Smooth muscle cell (in vitro differentiated cells): ENCODE data around the gene TMEM198. TPM values are rescaled to one million over a fixed set of nuclear protein-coding genes. Genes with fewer than 3 reads are reported as not detected.

ENCODE experiments used
- DNase-seq: peaks from one replicate; lab custom pipeline; 2025; ENCODE audit not compliant: unreplicated experiment; lab: John Stamatoyannopoulos, UW
- H2AFZ ChIP-seq: fragments of 200-600 bp; sonication (generic); 2 replicates; pipeline ENCODE4 v1.6.0; 2016; ENCODE audit warnings: antibody characterized with exemption, low read depth, mild to moderate bottlenecking
- H3F3A ChIP-seq: fragments of 200-600 bp; sonication (generic); 2 replicates; pipeline ENCODE4 v1.6.0; 2017; ENCODE audit warnings: antibody characterized with exemption, low read depth
- H3K27ac ChIP-seq: fragments of 200-600 bp; sonication (generic); 2 replicates; pipeline ENCODE4 v1.5.1; 2016; ENCODE audit warnings: low read depth, mild to moderate bottlenecking
- H3K27me3 ChIP-seq: fragments of 200-600 bp; sonication (generic); 2 replicates; pipeline ENCODE4 v1.6.1; 2016; ENCODE audit warnings: low read depth, mild to moderate bottlenecking
- H3K36me3 ChIP-seq: fragments of 200-600 bp; sonication (generic); 2 replicates; pipeline ENCODE4 v1.5.1; 2016; ENCODE audit warnings: low read depth
- H3K4me1 ChIP-seq: fragments of 200-600 bp; sonication (generic); 2 replicates; pipeline ENCODE4 v1.5.1; 2016; ENCODE audit warnings: low read depth
- H3K4me2 ChIP-seq: fragments of 200-600 bp; sonication (generic); 2 replicates; pipeline ENCODE4 v1.6.0; 2016; ENCODE audit warnings: mild to moderate bottlenecking
- H3K4me3 ChIP-seq: fragments of 200-600 bp; sonication (generic); 2 replicates; pipeline ENCODE4 v1.5.1; 2016; ENCODE audit warnings: mild to moderate bottlenecking
- H3K79me2 ChIP-seq: fragments of 200-600 bp; sonication (generic); 2 replicates; pipeline ENCODE4 v1.6.0; 2016; ENCODE audit warnings: low read depth, mild to moderate bottlenecking
- H3K9ac ChIP-seq: fragments of 200-600 bp; sonication (generic); 2 replicates; pipeline ENCODE4 v1.6.0; 2016; ENCODE audit warnings: low read depth
- H3K9me3 ChIP-seq: fragments of 200-600 bp; sonication (generic); replicated peaks from 2 replicates; pipeline ENCODE4 v1.5.1; 2016; ENCODE audit warnings: low read depth
- H4K20me1 ChIP-seq: fragments of 200-600 bp; sonication (generic); 2 replicates; pipeline ENCODE4 v1.6.0; 2016; ENCODE audit warnings: low read depth
- WGBS: methylation state at CpG from one replicate; pipeline ENCODE4 v1.1.7; 2016; ENCODE audit warnings: low lambda C conversion rate; 5-methylcytosine and 5-hydroxymethylcytosine counted together
- polyA plus RNA-seq: library from polyadenylated mRNA; unstranded; fragments of >200 nt; fragmentation: Nextera tagmentation; extraction: Ambion mirVana; gene quantifications from 2 replicates; pipeline ENCODE4 v1.2.1, GENCODE V29; 2016
- total RNA-seq: library from RNA; depleted of rRNA; stranded (reverse); fragments of >200 nt; gene quantifications from 2 replicates; pipeline ENCODE4 v1.2.3, GENCODE V29; 2014
- TF ChIP-seq, protein P1 (sequence below): fragments of 200-600 bp; sonication (generic); IDR thresholded peaks from 2 replicates; pipeline ENCODE4 v1.5.1; 2017; ENCODE audit warnings: borderline replicate concordance, mild to moderate bottlenecking, antibody characterized with exemption; ENCODE audit not compliant: insufficient read depth, poor library complexity, severe bottlenecking

Gene TMEM198
- total and polyA plus RNA-seq, 2 experiments from 2014 or later, result 3.3 to 6.9 TPM

- TF ChIP-seq, protein P1, sequence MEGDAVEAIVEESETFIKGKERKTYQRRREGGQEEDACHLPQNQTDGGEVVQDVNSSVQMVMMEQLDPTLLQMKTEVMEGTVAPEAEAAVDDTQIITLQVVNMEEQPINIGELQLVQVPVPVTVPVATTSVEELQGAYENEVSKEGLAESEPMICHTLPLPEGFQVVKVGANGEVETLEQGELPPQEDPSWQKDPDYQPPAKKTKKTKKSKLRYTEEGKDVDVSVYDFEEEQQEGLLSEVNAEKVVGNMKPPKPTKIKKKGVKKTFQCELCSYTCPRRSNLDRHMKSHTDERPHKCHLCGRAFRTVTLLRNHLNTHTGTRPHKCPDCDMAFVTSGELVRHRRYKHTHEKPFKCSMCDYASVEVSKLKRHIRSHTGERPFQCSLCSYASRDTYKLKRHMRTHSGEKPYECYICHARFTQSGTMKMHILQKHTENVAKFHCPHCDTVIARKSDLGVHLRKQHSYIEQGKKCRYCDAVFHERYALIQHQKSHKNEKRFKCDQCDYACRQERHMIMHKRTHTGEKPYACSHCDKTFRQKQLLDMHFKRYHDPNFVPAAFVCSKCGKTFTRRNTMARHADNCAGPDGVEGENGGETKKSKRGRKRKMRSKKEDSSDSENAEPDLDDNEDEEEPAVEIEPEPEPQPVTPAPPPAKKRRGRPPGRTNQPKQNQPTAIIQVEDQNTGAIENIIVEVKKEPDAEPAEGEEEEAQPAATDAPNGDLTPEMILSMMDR, result no peak
- Histone ChIP-seq H3F3A (no peaks in the 10 kb centered on the region), H3K27me3 (peaks cover 16% of the 10 kb centered on the region), H3K4me2 (peak within 1 kb of the TSS; percentile 89), H3K36me3 (no peaks in the 10 kb centered on the region), H4K20me1 (no peaks in the 10 kb centered on the region), H2AFZ (peak within 1 kb of the TSS; percentile 67), H3K9me3 (no peaks in the 10 kb centered on the region), H3K27ac (peak within 1 kb of the TSS; percentile 73), H3K4me3 (peak within 1 kb of the TSS; percentile 73), H3K79me2 (peaks cover 4% of the 10 kb centered on the region), H3K9ac (peak within 1 kb of the TSS; percentile 96), H3K4me1 (peaks cover 13% of the 10 kb centered on the region)
- DNase-seq, result peak; percentile 78
- WGBS, result under 1% methylated on average over 43 of the region's 49 CpGs
Measured at GRCh38 chr2:219498280-219499057, 45.4 kb upstream of the TMEM198 start, which contains the start of gene GMPPA. TSS of gene GMPPA (plus strand) at chr2:219498891. CDS start at chr2:219499976, 1,085 bp downstream.

DNA sequence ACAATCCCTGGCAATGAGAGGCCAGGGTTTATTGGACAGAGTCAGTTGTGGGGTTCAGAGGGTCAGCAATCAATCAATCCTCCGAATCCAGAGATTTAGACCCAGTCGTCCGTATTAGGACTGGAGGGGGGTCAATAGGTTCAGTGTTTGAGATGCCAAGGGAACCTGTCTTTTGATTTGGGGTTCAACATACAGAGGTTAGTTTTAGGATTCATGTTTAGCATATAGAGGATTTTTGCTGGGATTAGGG lies 44.8 kb upstream of the TMEM198 start:
- Histone ChIP-seq H3K9ac (peak overlapping the region; percentile 96), H2AFZ (no peak overlapping the region), H3K4me1 (peaks cover 13% of the 10 kb centered on the region), H3K27me3 (peaks cover 16% of the 10 kb centered on the region), H3K4me3 (peak overlapping the region; percentile 73), H3K4me2 (peak overlapping the region; percentile 89), H3K27ac (peak overlapping the region; percentile 73), H3K9me3 (no peaks in the 10 kb centered on the region), H3F3A (no peaks in the 10 kb centered on the region), H3K79me2 (peaks cover 4% of the 10 kb centered on the region), H3K36me3 (no peaks in the 10 kb centered on the region), H4K20me1 (no peaks in the 10 kb centered on the region)
- no peak for DNase-seq
- TF ChIP-seq, protein P1, result no peak
- WGBS, result 2% methylated on average over 3 of the region's 3 CpGs

GRCh38 chr2:219499555-219499954 lies 44.3 kb upstream of the TMEM198 start:
- 85% methylated on average over 1 of the region's 1 CpG for WGBS
- no peak overlapping the region for H3K27ac ChIP-seq
- H3K4me2 ChIP-seq, result peak overlapping the region; percentile 89
- peaks cover 13% of the 10 kb centered on the region for H3K4me1 ChIP-seq
- H3K9ac ChIP-seq, result peak overlapping the region; percentile 96
- TF ChIP-seq, protein P1, result no peak
- no peaks in the 10 kb centered on the region for H3K9me3 ChIP-seq
- H2AFZ ChIP-seq, result no peak overlapping the region
- no peaks in the 10 kb centered on the region for H4K20me1 ChIP-seq
- H3K27me3 ChIP-seq, result peaks cover 15% of the 10 kb centered on the region
- no peaks in the 10 kb centered on the region for H3K36me3 ChIP-seq
- H3K79me2 ChIP-seq, result peaks cover 4% of the 10 kb centered on the region
- DNase-seq, result no peak
- peak overlapping the region; percentile 73 for H3K4me3 ChIP-seq
- H3F3A ChIP-seq, result no peaks in the 10 kb centered on the region

GRCh38 chr2:219500135-219500534 lies 43.7 kb upstream of the TMEM198 start:
- Histone ChIP-seq H3K27ac (no peak overlapping the region), H2AFZ (no peak overlapping the region), H3K9me3 (no peaks in the 10 kb centered on the region), H3K4me3 (peak overlapping the region; percentile 73), H3K4me2 (peak overlapping the region; percentile 89), H3K79me2 (peaks cover 4% of the 10 kb centered on the region), H3K9ac (no peak overlapping the region), H3K36me3 (no peaks in the 10 kb centered on the region), H3F3A (no peaks in the 10 kb centered on the region), H3K27me3 (peaks cover 10% of the 10 kb centered on the region), H3K4me1 (peaks cover 13% of the 10 kb centered on the region), H4K20me1 (peaks cover 4% of the 10 kb centered on the region)
- 72% methylated on average over 2 of the region's 2 CpGs for WGBS
- DNase-seq, result no peak
- TF ChIP-seq, protein P1, result no peak
